ENCODE measurements around the gene TECPR1. TPM values are rescaled to one million over a fixed set of nuclear protein-coding genes. Genes with fewer than 3 reads are reported as not detected.

Gene TECPR1
- total RNA-seq, 1 experiment from 2014 or later: 12.9 TPM

DNA sequence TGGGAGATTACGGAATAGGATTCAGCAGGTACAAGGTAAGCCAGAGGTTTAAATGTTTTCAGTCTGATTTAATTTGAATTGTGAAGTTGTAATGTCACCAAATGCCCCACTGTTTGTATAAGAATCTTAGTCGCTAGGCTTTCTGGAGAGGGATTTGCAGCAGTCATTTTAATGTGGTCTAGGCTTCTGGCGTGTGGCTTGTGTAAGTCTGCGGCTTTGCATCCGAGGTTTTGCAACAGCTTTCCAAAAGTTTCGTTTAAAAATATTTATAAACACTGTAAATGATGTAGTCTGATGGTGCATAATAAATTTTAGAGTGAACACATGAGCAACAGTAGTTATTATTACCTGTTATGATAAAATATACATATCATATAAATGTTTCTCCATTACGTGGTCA is 66.9 kb downstream of the TECPR1 start:
- DNase-seq: no peak
- no TSS peak for BruUV-seq (replicated peaks)
- TF ChIP-seq, protein P1, sequence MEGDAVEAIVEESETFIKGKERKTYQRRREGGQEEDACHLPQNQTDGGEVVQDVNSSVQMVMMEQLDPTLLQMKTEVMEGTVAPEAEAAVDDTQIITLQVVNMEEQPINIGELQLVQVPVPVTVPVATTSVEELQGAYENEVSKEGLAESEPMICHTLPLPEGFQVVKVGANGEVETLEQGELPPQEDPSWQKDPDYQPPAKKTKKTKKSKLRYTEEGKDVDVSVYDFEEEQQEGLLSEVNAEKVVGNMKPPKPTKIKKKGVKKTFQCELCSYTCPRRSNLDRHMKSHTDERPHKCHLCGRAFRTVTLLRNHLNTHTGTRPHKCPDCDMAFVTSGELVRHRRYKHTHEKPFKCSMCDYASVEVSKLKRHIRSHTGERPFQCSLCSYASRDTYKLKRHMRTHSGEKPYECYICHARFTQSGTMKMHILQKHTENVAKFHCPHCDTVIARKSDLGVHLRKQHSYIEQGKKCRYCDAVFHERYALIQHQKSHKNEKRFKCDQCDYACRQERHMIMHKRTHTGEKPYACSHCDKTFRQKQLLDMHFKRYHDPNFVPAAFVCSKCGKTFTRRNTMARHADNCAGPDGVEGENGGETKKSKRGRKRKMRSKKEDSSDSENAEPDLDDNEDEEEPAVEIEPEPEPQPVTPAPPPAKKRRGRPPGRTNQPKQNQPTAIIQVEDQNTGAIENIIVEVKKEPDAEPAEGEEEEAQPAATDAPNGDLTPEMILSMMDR (IDR thresholded peaks at IDR 0.05; ENCODE audit: unreplicated experiment): no peak
- Mint-ChIP-seq H3K36me3 (ENCODE audit: insufficient read depth, unreplicated experiment) (peaks cover 14% of the 10 kb centered on the region), H3K27ac (ENCODE audit: unreplicated experiment) (no peak overlapping the region), H3K4me1 (ENCODE audit: low read depth, unreplicated experiment) (no peaks in the 10 kb centered on the region), H3K9me3 (ENCODE audit: low read depth, unreplicated experiment) (no peaks in the 10 kb centered on the region), H3K4me3 (ENCODE audit: low read depth, unreplicated experiment) (no peak overlapping the region), H3K27me3 (ENCODE audit: unreplicated experiment) (no peaks in the 10 kb centered on the region)
- CTCF ChIA-PET: no interaction called here
- intact Hi-C loops (cut with micrococcal nuclease; ENCODE audit: unreplicated experiment): no loop called here

DNA sequence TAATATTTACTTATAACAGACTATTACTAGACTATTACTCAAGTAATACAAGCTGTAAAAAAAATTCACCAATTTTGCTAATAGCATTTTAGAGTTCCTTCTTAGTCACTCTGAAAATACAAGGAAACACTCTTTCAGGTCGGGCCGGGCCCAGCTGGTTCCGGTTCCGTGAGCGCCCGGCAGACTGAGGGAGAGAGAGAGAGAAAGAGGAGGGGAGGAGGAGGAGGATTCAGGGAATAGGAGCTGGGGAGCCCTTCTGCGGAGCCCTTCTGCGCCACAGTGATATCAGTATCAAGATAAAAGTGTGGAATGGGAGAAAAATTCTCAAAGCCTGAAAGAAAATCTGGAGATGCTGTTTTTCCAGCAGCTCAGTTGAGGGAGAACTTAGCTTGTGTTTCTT is 71.3 kb downstream of the TECPR1 start:
- CTCF ChIA-PET: no interaction called here

DNA sequence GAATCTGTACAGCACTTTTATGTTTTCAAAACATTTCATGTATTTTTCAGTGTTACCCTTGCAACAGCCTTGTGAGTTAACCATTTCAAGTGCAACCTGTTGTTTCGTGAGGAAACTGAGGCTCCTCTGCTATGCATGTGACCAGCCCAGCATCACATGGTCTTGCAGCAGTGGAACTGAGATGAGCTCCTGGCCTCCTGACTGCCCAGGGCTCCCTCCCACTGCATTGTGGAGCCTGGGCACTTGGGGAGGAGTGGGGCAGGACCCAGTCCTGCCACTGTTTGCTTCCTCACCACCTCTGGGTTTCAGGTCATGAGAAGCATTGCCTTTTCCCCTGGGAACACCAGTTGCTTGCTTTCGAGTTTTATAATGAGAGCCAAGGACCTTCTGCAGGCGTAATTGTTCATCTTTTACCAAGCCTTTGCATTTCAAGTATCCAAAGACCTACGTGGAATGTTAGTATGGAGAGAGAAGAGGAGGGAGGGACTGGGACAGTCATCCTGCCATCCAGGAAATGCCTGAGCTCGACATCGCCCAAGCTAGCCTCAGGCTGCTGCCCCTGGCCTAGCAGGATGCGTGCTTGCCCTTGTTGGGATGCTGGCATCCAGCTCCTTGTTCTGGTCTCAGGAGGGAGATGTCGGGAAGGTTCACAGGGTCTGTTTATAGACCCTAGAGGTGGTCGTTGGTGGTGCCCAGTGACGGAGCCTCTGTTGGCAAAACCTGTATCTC is 73.1 kb downstream of the TECPR1 start:
- Mint-ChIP-seq H3K27ac (ENCODE audit: unreplicated experiment) (no peak overlapping the region), H3K9me3 (ENCODE audit: low read depth, unreplicated experiment) (no peaks in the 10 kb centered on the region), H3K27me3 (ENCODE audit: unreplicated experiment) (no peaks in the 10 kb centered on the region), H3K4me3 (ENCODE audit: low read depth, unreplicated experiment) (no peak overlapping the region), H3K4me1 (ENCODE audit: low read depth, unreplicated experiment) (no peaks in the 10 kb centered on the region), H3K36me3 (ENCODE audit: insufficient read depth, unreplicated experiment) (peaks cover 4% of the 10 kb centered on the region)
- BruUV-seq (replicated peaks): no TSS peak
- TF ChIP-seq, protein P1 (IDR thresholded peaks at IDR 0.05; ENCODE audit: unreplicated experiment): no peak
- DNase-seq: no peak
- CTCF ChIA-PET: no interaction called here
- intact Hi-C loops (cut with micrococcal nuclease; ENCODE audit: unreplicated experiment): no loop called here

More for the DNA sequence above, 71.3 kb downstream of the TECPR1 start:
- TF ChIP-seq, protein P1 (IDR thresholded peaks at IDR 0.05; ENCODE audit: unreplicated experiment): no peak
- Mint-ChIP-seq H3K27me3 (ENCODE audit: unreplicated experiment) (no peaks in the 10 kb centered on the region), H3K9me3 (ENCODE audit: low read depth, unreplicated experiment) (no peaks in the 10 kb centered on the region), H3K27ac (ENCODE audit: unreplicated experiment) (no peak overlapping the region), H3K4me3 (ENCODE audit: low read depth, unreplicated experiment) (no peak overlapping the region), H3K36me3 (ENCODE audit: insufficient read depth, unreplicated experiment) (peaks cover 9% of the 10 kb centered on the region), H3K4me1 (ENCODE audit: low read depth, unreplicated experiment) (no peaks in the 10 kb centered on the region)
- DNase-seq: no peak
- intact Hi-C loops (cut with micrococcal nuclease; ENCODE audit: unreplicated experiment): no loop called here
- no TSS peak for BruUV-seq (replicated peaks)

DNA sequence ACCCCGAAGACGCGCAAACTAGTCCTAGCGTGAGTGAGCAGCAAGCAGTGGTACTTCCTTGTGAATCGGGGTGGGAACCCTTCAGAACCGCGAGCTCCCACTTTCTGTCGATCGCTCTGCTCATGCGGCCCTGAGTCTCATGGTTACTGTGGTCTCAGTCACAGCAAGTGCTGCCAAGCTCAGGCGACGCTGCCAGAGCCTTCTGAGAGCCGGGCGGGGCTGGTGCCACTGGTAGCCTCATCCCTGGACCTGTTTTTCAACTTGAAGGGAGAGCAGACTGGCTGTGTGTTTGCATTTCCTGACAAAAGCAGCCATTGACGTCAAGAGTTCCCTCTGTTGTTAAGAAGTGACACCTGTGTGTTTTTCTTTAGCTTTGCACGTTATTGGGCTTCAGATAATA is 73.7 kb downstream of the TECPR1 start:
- CTCF ChIA-PET: no interaction called here
- intact Hi-C loops (cut with micrococcal nuclease; ENCODE audit: unreplicated experiment): no loop called here

More for the DNA sequence above, 73.7 kb downstream of the TECPR1 start:
- TF ChIP-seq, protein P1 (IDR thresholded peaks at IDR 0.05; ENCODE audit: unreplicated experiment): no peak
- BruUV-seq (replicated peaks): no TSS peak
- no peaks in the 10 kb centered on the region for H3K27me3 Mint-ChIP-seq (ENCODE audit: unreplicated experiment)
- H3K4me1 Mint-ChIP-seq (ENCODE audit: low read depth, unreplicated experiment): no peaks in the 10 kb centered on the region
- H3K4me3 Mint-ChIP-seq (ENCODE audit: low read depth, unreplicated experiment): no peak overlapping the region
- H3K9me3 Mint-ChIP-seq (ENCODE audit: low read depth, unreplicated experiment): no peaks in the 10 kb centered on the region
- DNase-seq: no peak
- H3K27ac Mint-ChIP-seq (ENCODE audit: unreplicated experiment): no peak overlapping the region
- H3K36me3 Mint-ChIP-seq (ENCODE audit: insufficient read depth, unreplicated experiment): peaks cover 4% of the 10 kb centered on the region

Data from Calu3 (cell line).